ENCODE measurements around the gene ADGRV1.

Gene ADGRV1

DNA sequence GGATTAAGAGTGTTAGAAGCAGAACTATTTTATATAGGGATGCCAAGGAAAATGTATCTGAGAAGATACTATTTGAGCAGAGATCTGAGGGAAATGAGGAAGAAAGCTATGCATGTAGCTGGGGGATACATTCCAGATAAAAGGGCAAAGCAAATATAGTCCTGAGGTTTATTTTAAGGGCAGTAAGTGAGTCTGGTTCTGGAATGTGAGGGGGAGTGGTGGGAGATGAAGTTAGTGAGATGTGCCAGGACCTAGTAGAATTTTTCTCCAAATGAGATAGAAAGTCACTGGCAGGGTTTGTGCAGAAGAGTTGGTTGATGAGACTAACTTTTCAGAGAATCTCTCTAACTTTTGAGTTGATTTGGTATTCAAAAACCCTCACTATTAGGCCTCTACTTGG is 374.7 kb downstream of the ADGRV1 start:
- TF ChIP-seq FOXM1 (IDR thresholded peaks at IDR 0.05; ENCODE audit: borderline replicate concordance, low read depth), result no peak
- no peak for TF ChIP-seq EGR1 (IDR thresholded peaks at IDR 0.05)
- TF ChIP-seq, protein P1, sequence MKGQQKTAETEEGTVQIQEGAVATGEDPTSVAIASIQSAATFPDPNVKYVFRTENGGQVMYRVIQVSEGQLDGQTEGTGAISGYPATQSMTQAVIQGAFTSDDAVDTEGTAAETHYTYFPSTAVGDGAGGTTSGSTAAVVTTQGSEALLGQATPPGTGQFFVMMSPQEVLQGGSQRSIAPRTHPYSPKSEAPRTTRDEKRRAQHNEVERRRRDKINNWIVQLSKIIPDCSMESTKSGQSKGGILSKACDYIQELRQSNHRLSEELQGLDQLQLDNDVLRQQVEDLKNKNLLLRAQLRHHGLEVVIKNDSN (IDR thresholded peaks at IDR 0.05), result no peak
- no peak for TF ChIP-seq CREB1 (IDR thresholded peaks at IDR 0.05; ENCODE audit: low read depth)
- no peak for TF ChIP-seq EP300 (IDR thresholded peaks at IDR 0.05; ENCODE audit: borderline replicate concordance)
- no peak for TF ChIP-seq TEAD4 (IDR thresholded peaks at IDR 0.05)
- no peak for TF ChIP-seq TAF1 (IDR thresholded peaks at IDR 0.05; ENCODE audit: low read depth)

DNA sequence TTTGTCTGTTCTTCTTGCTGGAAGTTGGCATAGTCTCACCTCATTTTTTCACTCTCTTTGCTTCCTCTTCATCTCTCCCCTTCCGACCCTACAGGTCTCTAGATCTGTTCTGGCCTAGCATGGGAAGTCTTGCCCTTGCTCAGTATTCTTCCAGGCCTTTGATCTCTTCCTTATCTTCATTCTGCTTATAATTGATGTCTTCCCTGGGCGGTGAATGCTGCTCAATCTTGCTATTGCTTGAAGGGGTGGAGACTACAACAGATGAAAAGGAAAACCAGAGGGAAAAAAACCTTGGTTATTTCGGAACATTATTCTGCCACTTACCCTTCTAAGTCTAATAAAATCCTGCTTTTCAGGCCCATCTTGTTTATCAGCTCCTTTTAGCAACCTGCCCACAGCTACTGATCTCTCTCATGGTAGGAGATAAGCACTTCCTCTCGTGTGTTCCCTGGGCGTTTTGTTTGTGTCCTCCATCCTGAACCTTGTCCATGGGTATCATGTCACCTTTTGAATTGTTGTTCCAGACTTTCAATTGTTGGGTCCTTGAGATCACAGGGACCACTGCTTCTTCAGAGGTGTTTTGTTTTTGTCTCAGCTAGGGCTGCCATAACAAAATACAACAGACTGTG is 375.6 kb downstream of the ADGRV1 start:
- TF ChIP-seq, protein P2, sequence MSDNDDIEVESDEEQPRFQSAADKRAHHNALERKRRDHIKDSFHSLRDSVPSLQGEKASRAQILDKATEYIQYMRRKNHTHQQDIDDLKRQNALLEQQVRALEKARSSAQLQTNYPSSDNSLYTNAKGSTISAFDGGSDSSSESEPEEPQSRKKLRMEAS (IDR thresholded peaks at IDR 0.05), result no peak
- TF ChIP-seq, protein P3, sequence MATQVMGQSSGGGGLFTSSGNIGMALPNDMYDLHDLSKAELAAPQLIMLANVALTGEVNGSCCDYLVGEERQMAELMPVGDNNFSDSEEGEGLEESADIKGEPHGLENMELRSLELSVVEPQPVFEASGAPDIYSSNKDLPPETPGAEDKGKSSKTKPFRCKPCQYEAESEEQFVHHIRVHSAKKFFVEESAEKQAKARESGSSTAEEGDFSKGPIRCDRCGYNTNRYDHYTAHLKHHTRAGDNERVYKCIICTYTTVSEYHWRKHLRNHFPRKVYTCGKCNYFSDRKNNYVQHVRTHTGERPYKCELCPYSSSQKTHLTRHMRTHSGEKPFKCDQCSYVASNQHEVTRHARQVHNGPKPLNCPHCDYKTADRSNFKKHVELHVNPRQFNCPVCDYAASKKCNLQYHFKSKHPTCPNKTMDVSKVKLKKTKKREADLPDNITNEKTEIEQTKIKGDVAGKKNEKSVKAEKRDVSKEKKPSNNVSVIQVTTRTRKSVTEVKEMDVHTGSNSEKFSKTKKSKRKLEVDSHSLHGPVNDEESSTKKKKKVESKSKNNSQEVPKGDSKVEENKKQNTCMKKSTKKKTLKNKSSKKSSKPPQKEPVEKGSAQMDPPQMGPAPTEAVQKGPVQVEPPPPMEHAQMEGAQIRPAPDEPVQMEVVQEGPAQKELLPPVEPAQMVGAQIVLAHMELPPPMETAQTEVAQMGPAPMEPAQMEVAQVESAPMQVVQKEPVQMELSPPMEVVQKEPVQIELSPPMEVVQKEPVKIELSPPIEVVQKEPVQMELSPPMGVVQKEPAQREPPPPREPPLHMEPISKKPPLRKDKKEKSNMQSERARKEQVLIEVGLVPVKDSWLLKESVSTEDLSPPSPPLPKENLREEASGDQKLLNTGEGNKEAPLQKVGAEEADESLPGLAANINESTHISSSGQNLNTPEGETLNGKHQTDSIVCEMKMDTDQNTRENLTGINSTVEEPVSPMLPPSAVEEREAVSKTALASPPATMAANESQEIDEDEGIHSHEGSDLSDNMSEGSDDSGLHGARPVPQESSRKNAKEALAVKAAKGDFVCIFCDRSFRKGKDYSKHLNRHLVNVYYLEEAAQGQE (IDR thresholded peaks at IDR 0.05; ENCODE audit: low read depth), result no peak
- TF ChIP-seq EP300 (IDR thresholded peaks at IDR 0.05; ENCODE audit: borderline replicate concordance) (no peak), RAD21 (IDR thresholded peaks at IDR 0.05; ENCODE audit: low read depth) (no peak), CREB1 (IDR thresholded peaks at IDR 0.05; ENCODE audit: low read depth) (no peak), TEAD4 (IDR thresholded peaks at IDR 0.05) (no peak), FOXM1 (IDR thresholded peaks at IDR 0.05; ENCODE audit: borderline replicate concordance, low read depth) (no peak), ZBTB7A (IDR thresholded peaks at IDR 0.05; ENCODE audit: low read depth) (no peak), NFIC (IDR thresholded peaks at IDR 0.05) (no peak), TCF12 (IDR thresholded peaks at IDR 0.05; ENCODE audit: low read depth) (no peak), CEBPB (IDR thresholded peaks at IDR 0.05) (no peak)
- TF ChIP-seq, protein P1 (IDR thresholded peaks at IDR 0.05), result no peak

DNA sequence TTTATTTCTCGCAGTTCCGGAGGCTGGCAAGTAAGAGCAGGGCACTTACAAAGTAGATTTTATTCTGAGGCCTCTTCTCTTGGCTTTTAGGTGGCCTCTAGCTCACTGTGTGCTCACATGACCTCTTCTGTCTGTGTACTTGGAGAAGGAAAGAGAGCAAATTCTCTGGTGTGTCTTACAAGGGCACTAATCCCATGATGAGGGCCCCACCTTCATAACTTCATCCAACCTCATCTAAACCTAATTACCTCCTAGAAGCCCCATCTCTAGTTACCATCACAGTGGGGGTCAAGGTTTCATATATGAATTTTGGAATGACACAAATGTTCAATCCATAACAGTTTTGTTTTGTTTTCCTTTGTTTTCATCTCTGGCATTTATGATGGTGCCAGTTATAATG is 376.1 kb downstream of the ADGRV1 start:
- TF ChIP-seq, protein P1 (IDR thresholded peaks at IDR 0.05), result no peak
- TF ChIP-seq ZBTB7A (IDR thresholded peaks at IDR 0.05; ENCODE audit: low read depth) (no peak), EP300 (IDR thresholded peaks at IDR 0.05; ENCODE audit: borderline replicate concordance) (no peak), YY1 (IDR thresholded peaks at IDR 0.05; ENCODE audit: low read depth) (no peak), TAF1 (IDR thresholded peaks at IDR 0.05; ENCODE audit: low read depth) (no peak), NFIC (IDR thresholded peaks at IDR 0.05) (no peak), TCF12 (IDR thresholded peaks at IDR 0.05; ENCODE audit: low read depth) (no peak), EGR1 (IDR thresholded peaks at IDR 0.05) (no peak), TEAD4 (IDR thresholded peaks at IDR 0.05) (no peak)
- TF ChIP-seq, protein P3 (IDR thresholded peaks at IDR 0.05; ENCODE audit: low read depth), result no peak
- TF ChIP-seq, protein P2 (IDR thresholded peaks at IDR 0.05), result no peak

DNA sequence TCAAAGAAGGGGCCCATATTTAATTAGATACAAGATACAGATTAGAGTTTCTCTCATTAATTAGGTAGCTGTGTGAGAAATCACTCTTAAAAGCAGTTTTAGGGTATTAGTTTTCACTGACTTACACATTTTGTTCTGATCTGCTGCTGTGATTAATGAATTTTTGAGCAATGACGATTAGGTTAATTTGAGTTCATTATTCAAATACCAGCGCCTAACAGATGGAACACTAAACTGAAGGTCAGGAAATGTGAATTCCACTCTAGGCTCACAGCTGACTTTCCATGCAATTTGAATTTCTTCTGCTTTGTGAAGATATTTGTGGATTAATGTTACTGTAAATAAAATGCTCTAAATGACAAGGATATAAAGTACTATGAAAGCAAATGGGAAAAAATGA is 380.6 kb downstream of the ADGRV1 start:
- TF ChIP-seq NFIC (IDR thresholded peaks at IDR 0.05), result no peak
- TF ChIP-seq, protein P1 (IDR thresholded peaks at IDR 0.05), result no peak
- TF ChIP-seq, protein P3 (IDR thresholded peaks at IDR 0.05; ENCODE audit: low read depth), result no peak
- no peak for TF ChIP-seq FOXM1 (IDR thresholded peaks at IDR 0.05; ENCODE audit: borderline replicate concordance, low read depth)
- no peak for TF ChIP-seq ZBTB7A (IDR thresholded peaks at IDR 0.05; ENCODE audit: low read depth)
- TF ChIP-seq CEBPB (IDR thresholded peaks at IDR 0.05), result no peak
- no peak for TF ChIP-seq YY1 (IDR thresholded peaks at IDR 0.05; ENCODE audit: low read depth)
- no peak for TF ChIP-seq EGR1 (IDR thresholded peaks at IDR 0.05)
- no peak for TF ChIP-seq RAD21 (IDR thresholded peaks at IDR 0.05; ENCODE audit: low read depth)
- TF ChIP-seq EP300 (IDR thresholded peaks at IDR 0.05; ENCODE audit: borderline replicate concordance), result no peak
- TF ChIP-seq TCF12 (IDR thresholded peaks at IDR 0.05; ENCODE audit: low read depth), result no peak
- TF ChIP-seq CREB1 (IDR thresholded peaks at IDR 0.05; ENCODE audit: low read depth), result no peak
- TF ChIP-seq TAF1 (IDR thresholded peaks at IDR 0.05; ENCODE audit: low read depth), result no peak
- TF ChIP-seq, protein P2 (IDR thresholded peaks at IDR 0.05), result no peak
- no peak for TF ChIP-seq TEAD4 (IDR thresholded peaks at IDR 0.05)
